ENCODE results near the gene BAIAP2.

GRCh38 chr17:81092518-81093095 lies 57.7 kb downstream of the BAIAP2 start:
- TF ChIP-seq CTCF (IDR thresholded peaks at IDR 0.05) (no peak), POLR2A (IDR thresholded peaks at IDR 0.05) (no peak)
